ENCODE measurements around the gene SDR42E1. TPM values are rescaled to one million over a fixed set of nuclear protein-coding genes. Genes with fewer than 3 reads are reported as not detected.

SDR42E1 gene
- total RNA-seq (2014; rRNA removed) = 0.38 and 0.80 TPM in 2 replicates
- 2.7 TPM for polyA plus RNA-seq (2012)

- DNase-seq (ENCODE audit: low read depth) = peak; percentile 5
Observed at GRCh38 chr16:82011199-82011641, at the start of gene SDR42E1. Gene SDR42E1, minus strand, starts transcription at chr16:82011470. Its CDS starts 10,612 bp downstream, at chr16:82000858.

GRCh38 chr16:82059983-82060421, 48.7 kb upstream of the SDR42E1 start:
- DNase-seq (ENCODE audit: low read depth) = peak; percentile 56

GRCh38 chr16:82059161-82059982, 48.1 kb upstream of the SDR42E1 start:
- DNase-seq (ENCODE audit: low read depth) = no peak

GRCh38 chr16:82056550-82056896, 45.3 kb upstream of the SDR42E1 start:
- DNase-seq (ENCODE audit: low read depth) = no peak

- no peak for DNase-seq (ENCODE audit: low read depth)
Observed at GRCh38 chr16:82055728-82056549, 44.7 kb upstream of the SDR42E1 start.

GRCh38 chr16:82055117-82055516, 43.8 kb upstream of the SDR42E1 start:
- no peak for DNase-seq (ENCODE audit: low read depth)

GRCh38 chr16:82051656-82052055, 40.4 kb upstream of the SDR42E1 start:
- DNase-seq (ENCODE audit: low read depth) = no peak

- DNase-seq (ENCODE audit: low read depth) = no peak
Observed at GRCh38 chr16:82050909-82051357, 39.7 kb upstream of the SDR42E1 start.

- DNase-seq (ENCODE audit: low read depth) = no peak
Observed at GRCh38 chr16:82050506-82050905, 39.2 kb upstream of the SDR42E1 start.

- no peak for DNase-seq (ENCODE audit: low read depth)
Observed at GRCh38 chr16:82049484-82049883, 38.2 kb upstream of the SDR42E1 start.

GRCh38 chr16:82047787-82048186, 36.5 kb upstream of the SDR42E1 start:
- no peak for DNase-seq (ENCODE audit: low read depth)

GRCh38 chr16:82047374-82047773, 36.1 kb upstream of the SDR42E1 start:
- no peak for DNase-seq (ENCODE audit: low read depth)

GRCh38 chr16:82046941-82047340, 35.7 kb upstream of the SDR42E1 start:
- no peak for DNase-seq (ENCODE audit: low read depth)

GRCh38 chr16:82046541-82046940, 35.3 kb upstream of the SDR42E1 start:
- no peak for DNase-seq (ENCODE audit: low read depth)

- DNase-seq (ENCODE audit: low read depth) = no peak
Observed at GRCh38 chr16:82045465-82045864, 34.2 kb upstream of the SDR42E1 start.

- no peak for DNase-seq (ENCODE audit: low read depth)
Observed at GRCh38 chr16:82044585-82044911, 33.3 kb upstream of the SDR42E1 start.

GRCh38 chr16:82043680-82044584, 32.7 kb upstream of the SDR42E1 start:
- DNase-seq (ENCODE audit: low read depth) = peak; percentile 79

GRCh38 chr16:82042846-82043245, 31.6 kb upstream of the SDR42E1 start:
- no peak for DNase-seq (ENCODE audit: low read depth)

GRCh38 chr16:82042144-82042543, 30.9 kb upstream of the SDR42E1 start:
- peak; percentile 26 for DNase-seq (ENCODE audit: low read depth)

- DNase-seq (ENCODE audit: low read depth) = no peak
Observed at GRCh38 chr16:82041542-82041941, 30.3 kb upstream of the SDR42E1 start.

GRCh38 chr16:82040296-82040695, 29.0 kb upstream of the SDR42E1 start:
- no peak for DNase-seq (ENCODE audit: low read depth)

GRCh38 chr16:82037666-82038065, 26.4 kb upstream of the SDR42E1 start:
- no peak for DNase-seq (ENCODE audit: low read depth)

Data from LHCN-M2 (cell line).